BJ (cell line): ENCODE measurements around the gene RABGGTB. TPM values are rescaled to one million over a fixed set of nuclear protein-coding genes. Genes with fewer than 3 reads are reported as not detected.
"Not testable (repeated sequence)": the region's sequence is repeated elsewhere in the genome, so short reads cannot be mapped to it uniquely, and the experiment has no call there.

ENCODE experiments used
- CTCF ChIA-PET: fragments of 350-600 bp; formaldehyde crosslinking; extraction: SDS; loops from one replicate; lab custom pipeline; 2021; ENCODE audit warnings: antibody characterized with exemption, inconsistent platforms; lab: Yijun Ruan, JAX
- POLR2A ChIA-PET: fragments of 300-600 bp; sonication (Branson Sonifier 250); formaldehyde crosslinking; extraction: SDS; loops from one replicate; lab custom pipeline; 2021; ENCODE audit warnings: antibody characterized with exemption; lab: Charles Lee
- DNase-seq: peaks from one replicate; pipeline ENCODE4 v3.0.0-alpha.2; 2011; ENCODE audit warnings: low read depth
- H3K27me3 ChIP-seq: 2 replicates; pipeline ENCODE4 v1.6.0; 2011; ENCODE audit warnings: low read length; ENCODE audit not compliant: control insufficient read depth, insufficient read depth
- H3K36me3 ChIP-seq: 2 replicates; pipeline ENCODE4 v1.5.1; 2011; ENCODE audit warnings: low read length; ENCODE audit not compliant: control insufficient read depth, insufficient read depth
- H3K4me3 ChIP-seq: 2 replicates; pipeline ENCODE4 v1.5.1; 2011; ENCODE audit warnings: low read depth, mild to moderate bottlenecking, control low read depth, low read length
- CTCF ChIP-seq: IDR thresholded peaks from 2 replicates; pipeline ENCODE4 v1.5.1; 2011; ENCODE audit warnings: low read depth, mild to moderate bottlenecking, control low read depth, inconsistent platforms, low read length, moderate library complexity; ENCODE audit not compliant: insufficient read depth
- polyA plus RNA-seq: library from polyadenylated mRNA; depleted of rRNA; stranded (reverse); fragments of >200 nt; gene quantifications from 2 replicates; pipeline ENCODE4 v1.2.3, GENCODE V29; 2011

The RABGGTB gene
- polyA plus RNA-seq, 1 experiment: 29.4 TPM

- no peak overlapping the region for H3K4me3 ChIP-seq
- H3K27me3 ChIP-seq: no peaks in the 10 kb centered on the region
- no peak for TF ChIP-seq CTCF
- no peak for DNase-seq
- peaks cover 10% of the 10 kb centered on the region for H3K36me3 ChIP-seq
- CTCF ChIA-PET: no interaction called here
- POLR2A ChIA-PET: interaction anchor here (0.6 kb wide), 1 partner anchor 1153 kb away, joined by 3 read pairs; no protein-coding TSS in a partner anchor
These were observed 11.7 kb downstream of the RABGGTB start for GRCh38 chr1:75797606-75798216.

DNA sequence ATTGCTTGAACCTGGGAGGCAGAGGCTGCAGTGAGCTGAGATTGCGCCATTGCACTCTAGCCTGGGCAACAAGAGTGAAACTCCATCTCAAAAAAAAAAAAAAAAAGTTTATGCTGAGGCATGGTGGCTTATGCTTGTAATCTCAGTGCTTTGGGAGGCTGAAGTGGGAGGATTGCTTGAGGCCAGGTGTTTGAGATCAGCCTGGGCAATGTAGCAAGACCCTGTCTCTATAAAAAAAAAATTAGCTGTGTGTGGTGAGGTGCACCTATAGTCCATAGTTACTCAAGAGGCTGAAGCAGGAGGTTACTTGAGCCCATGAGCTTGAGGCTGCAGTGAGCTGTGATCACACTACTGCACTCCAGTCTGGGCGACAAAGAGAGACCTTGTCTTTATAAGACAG lies 15.4 kb downstream of the RABGGTB start:
- H3K27me3 ChIP-seq, H3K4me3 ChIP-seq, H3K36me3 ChIP-seq, DNase-seq: not testable (repeated sequence)
- ChIA-PET POLR2A (interaction anchor here (0.6 kb wide), 1 partner anchor 16 kb away, joined by 3 read pairs; the partner anchor contains the start of gene RABGGTB), CTCF (interaction anchor here (1.9 kb wide), 1 partner anchor 14 kb away, joined by 7 read pairs; no protein-coding TSS in a partner anchor)

GRCh38 chr1:75808921-75809320 lies 22.9 kb downstream of the RABGGTB start:
- TF ChIP-seq CTCF: no peak
- ChIA-PET POLR2A (no interaction called here), CTCF (no interaction called here)
- Histone ChIP-seq H3K36me3 (no peaks in the 10 kb centered on the region), H3K4me3 (no peak overlapping the region), H3K27me3 (no peaks in the 10 kb centered on the region)
- DNase-seq: no peak

GRCh38 chr1:75810113-75810512 lies 24.1 kb downstream of the RABGGTB start:
- DNase-seq, H3K27me3 ChIP-seq, H3K36me3 ChIP-seq, H3K4me3 ChIP-seq, CTCF ChIA-PET, POLR2A ChIA-PET: not testable (repeated sequence)

GRCh38 chr1:75811211-75811981 lies 25.3 kb downstream of the RABGGTB start:
- no peak for DNase-seq
- CTCF ChIA-PET: no interaction called here
- POLR2A ChIA-PET: interaction anchor here (0.5 kb wide), 1 partner anchor 214 kb away, joined by 7 read pairs; no protein-coding TSS in a partner anchor
- Histone ChIP-seq H3K36me3 (no peaks in the 10 kb centered on the region), H3K4me3 (no peak overlapping the region), H3K27me3 (no peaks in the 10 kb centered on the region)
- TF ChIP-seq CTCF: no peak

DNA sequence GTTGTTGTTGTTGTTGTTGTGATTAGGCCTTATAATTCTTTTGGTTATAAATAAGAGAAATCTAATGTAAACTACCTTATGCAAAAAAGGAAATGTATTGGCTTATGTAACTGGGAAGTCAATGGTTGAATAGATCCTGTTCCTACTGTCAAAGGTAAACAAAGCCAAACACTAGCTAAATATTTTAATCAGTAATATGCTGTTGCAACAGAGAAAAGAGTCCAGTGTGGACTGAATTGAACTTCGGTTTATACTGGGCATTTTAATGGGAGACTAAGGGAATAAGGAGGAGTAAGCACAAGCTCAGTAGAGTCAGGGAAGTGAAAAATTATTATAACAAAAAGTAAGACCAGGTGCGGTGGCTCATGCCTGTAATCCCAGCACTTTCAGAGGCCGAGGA lies 26.0 kb downstream of the RABGGTB start:
- no peak for TF ChIP-seq CTCF
- ChIA-PET POLR2A (interaction anchor here (0.5 kb wide), 1 partner anchor 215 kb away, joined by 7 read pairs; no protein-coding TSS in a partner anchor), CTCF (no interaction called here)
- H3K27me3 ChIP-seq: no peaks in the 10 kb centered on the region
- no peaks in the 10 kb centered on the region for H3K36me3 ChIP-seq
- DNase-seq: no peak
- no peak overlapping the region for H3K4me3 ChIP-seq

DNA sequence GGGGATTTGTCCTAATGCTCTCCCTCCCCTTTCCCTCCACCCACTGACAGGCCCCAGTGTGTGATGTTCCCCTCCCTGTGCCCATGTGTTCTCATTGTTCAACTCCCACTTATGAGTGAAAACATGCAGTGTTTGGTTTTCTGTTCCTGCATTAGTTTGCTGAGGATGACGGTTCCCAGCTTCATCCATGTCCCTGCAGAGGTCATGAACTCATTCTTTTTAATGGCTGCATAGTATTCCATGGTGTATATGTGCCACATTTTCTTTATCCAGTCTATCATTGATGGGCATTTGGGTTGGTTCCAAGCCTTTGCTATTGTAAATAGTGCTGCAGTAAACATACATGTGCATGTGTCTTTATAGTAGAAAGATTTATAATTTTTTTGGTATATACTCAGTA lies 37.5 kb downstream of the RABGGTB start:
- H3K4me3 ChIP-seq, DNase-seq, H3K27me3 ChIP-seq, POLR2A ChIA-PET, CTCF ChIA-PET, H3K36me3 ChIP-seq: not testable (repeated sequence)
